GM19463 (cell line): ENCODE measurements around the gene AGFG2.

Source experiments
- ATAC-seq: cut with Tn5 transposase; IDR thresholded peaks from one replicate; pipeline ENCODE4 v1.9.1; 2021; ENCODE audit warnings: mild to moderate bottlenecking, moderate library complexity; ENCODE audit not compliant: unreplicated experiment

Gene AGFG2

GRCh38 chr7:100584683-100585510 lies 45.9 kb downstream of the AGFG2 start:
- no peak for ATAC-seq

- no peak for ATAC-seq
Observed at GRCh38 chr7:100585511-100586265, 46.7 kb downstream of the AGFG2 start, which contains the start of gene LRCH4. LRCH4 (minus strand) TSS chr7:100586129; CDS start chr7:100586100, 29 bp downstream.

- ATAC-seq: peak; percentile 87
Observed at GRCh38 chr7:100586266-100587025, 47.4 kb downstream of the AGFG2 start, which contains the start of gene FBXO24. FBXO24 (plus strand) TSS chr7:100586328; CDS start chr7:100586626, 298 bp downstream.

- no peak for ATAC-seq
Observed at GRCh38 chr7:100588438-100588837, 49.4 kb downstream of the AGFG2 start.

DNA sequence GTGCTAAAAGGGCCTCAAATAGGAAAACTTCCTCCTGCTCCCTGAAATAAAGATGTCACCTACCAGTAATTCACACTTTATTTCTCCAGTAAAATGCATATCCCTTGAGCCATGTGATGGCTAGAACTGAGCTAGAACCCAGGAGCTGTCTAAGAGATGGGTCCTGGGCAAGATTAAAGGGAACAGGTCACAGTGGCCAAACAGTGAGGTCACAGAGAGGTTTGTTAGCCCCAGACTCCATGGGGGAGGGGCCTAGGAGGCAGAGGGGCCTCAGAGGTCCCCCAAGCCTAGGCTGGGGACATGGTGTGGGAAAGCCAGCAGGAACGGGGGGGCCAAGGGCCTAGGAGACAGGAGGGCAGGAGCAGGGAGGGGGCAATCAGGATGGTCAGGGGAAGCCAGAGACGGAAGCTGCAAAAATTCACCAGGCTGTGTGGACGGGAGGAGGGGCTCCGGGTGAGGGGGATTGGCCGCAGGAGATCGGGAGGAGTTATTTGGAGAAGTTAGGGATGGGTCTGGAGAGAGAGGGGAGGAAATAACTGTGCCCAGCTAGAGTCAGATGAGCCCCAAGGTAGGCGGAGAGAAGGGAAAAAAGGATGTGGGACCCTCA lies 50.4 kb downstream of the AGFG2 start:
- ATAC-seq: no peak

DNA sequence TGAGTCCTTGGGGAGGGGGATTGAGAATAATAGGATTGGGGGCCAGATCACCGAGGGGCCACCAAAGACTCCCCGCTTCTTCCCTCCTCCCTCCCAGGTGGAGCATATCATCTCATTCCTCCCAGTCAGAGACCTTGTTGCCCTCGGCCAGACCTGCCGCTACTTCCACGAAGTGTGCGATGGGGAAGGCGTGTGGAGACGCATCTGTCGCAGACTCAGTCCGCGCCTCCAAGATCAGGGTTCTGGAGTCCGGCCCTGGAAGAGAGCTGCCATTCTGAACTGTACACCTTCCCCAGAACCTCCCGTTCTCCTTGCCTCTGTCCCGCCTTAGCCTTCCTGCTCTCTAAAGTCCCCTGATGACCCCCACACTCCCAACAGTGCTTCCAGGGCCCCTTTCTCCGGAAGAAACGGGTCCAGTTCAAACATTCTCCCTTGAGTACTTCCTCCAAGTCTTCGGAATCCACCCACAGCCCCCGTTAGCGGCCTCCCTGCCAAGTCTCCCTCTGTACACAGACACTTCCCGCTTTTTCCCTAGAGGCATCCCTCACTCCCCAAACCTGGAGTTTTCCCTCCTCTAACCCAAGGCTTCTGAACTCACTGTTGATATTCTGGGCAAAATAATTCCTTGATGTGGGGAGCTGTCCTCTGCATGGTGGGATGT lies 51.2 kb downstream of the AGFG2 start:
- ATAC-seq: no peak

DNA sequence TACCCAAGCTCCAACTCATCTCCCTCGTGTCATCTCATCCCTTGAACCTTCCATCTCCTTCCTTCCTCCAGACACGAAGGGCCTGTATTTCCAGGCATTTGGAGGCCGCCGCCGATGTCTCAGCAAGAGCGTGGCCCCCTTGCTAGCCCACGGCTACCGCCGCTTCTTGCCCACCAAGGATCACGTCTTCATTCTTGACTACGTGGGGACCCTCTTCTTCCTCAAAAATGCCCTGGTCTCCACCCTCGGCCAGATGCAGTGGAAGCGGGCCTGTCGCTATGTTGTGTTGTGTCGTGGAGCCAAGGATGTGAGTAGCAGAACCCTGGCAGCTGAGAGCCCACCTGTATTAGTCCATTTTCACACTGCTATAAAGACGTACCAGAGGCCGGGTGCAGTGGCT lies 52.6 kb downstream of the AGFG2 start:
- ATAC-seq: no peak

DNA sequence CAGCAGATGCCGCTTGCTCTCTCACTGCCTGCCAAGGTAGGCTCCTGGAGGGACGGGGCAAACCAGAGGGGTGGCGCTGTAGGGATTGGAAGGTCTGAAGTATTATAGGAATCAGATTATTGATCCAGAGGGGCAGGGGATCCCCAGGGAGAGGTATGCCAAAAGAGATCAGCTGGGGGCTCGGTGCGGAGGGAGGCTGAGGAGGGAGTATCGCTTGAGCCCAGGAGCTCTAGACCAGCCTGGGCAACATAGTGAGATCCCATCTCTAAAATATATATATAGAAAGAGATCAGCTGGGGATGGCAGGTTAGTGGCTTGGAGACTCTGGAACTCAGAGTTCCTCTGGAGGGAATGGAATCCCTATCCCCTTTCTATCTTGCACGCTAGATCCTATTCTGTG lies 56.2 kb downstream of the AGFG2 start:
- no peak for ATAC-seq

- ATAC-seq: no peak
Observed at GRCh38 chr7:100598425-100598824, 59.4 kb downstream of the AGFG2 start.

DNA sequence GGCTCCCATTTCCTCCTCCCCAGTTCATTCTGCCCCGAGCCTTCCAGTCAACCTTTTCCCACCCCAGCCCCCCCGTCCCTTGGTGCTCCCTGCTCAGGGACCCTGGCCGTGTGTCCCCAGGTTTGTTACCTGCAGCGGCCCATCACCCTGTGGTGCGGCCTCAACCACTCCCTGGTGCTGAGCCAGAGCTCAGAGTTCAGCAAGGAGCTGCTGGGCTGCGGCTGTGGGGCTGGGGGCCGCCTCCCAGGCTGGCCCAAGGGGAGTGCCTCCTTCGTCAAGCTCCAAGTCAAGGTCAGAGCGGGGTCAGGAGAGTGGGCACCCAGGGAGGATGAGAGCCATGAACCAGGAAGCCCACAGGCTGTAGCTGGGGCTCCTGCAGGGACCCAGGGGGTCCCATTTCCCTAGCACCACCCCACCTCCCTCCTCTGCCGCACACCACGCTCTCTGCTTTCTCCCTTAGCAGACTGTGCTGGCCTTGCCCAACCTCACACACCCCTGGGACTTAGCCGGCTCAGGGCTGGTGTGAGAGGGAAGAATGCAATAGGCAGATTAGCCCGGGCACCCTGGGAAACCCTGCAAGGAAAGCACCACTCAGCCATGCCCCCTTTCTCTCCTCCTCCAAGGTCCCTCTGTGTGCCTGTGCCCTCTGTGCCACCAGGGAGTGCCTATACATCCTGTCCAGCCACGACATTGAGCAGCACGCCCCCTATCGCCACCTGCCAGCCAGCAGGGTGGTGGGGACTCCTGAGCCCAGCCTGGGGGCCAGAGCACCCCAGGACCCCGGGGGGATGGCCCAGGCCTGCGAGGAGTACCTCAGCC lies 61.1 kb downstream of the AGFG2 start:
- no peak for ATAC-seq

DNA sequence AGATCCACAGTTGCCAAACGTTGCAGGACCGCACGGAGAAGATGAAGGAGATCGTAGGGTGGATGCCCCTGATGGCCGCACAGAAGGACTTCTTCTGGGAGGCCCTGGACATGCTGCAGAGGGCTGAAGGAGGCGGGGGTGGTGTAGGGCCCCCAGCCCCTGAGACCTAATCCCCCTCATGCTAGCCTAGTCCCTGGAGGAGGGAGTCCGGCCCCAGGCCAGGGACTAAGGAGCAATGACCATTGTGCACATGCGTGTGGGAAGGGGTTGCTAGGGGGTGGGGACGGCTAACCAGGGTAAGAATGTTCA lies 61.7 kb downstream of the AGFG2 start:
- ATAC-seq: no peak

- ATAC-seq: no peak
Observed at GRCh38 chr7:100602889-100603725, 64.1 kb downstream of the AGFG2 start.

DNA sequence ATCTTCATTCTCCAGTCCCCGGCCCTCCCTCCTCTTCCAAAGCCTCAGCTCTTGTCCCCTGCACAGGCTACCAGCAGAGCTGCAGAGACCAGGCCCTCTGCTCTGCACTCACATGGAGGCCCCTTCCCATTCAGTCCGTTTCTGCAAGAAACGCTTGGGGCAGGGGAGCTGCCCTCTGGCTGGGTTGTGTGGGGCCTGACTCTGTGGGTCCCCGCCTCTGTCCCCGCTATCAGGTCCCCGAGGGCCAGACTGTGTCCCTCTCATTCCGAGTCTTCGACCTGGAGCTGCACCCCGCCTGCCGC lies 64.7 kb downstream of the AGFG2 start:
- no peak for ATAC-seq

- ATAC-seq: peak; percentile 75
Observed at GRCh38 chr7:100604028-100604975, 65.3 kb downstream of the AGFG2 start.

DNA sequence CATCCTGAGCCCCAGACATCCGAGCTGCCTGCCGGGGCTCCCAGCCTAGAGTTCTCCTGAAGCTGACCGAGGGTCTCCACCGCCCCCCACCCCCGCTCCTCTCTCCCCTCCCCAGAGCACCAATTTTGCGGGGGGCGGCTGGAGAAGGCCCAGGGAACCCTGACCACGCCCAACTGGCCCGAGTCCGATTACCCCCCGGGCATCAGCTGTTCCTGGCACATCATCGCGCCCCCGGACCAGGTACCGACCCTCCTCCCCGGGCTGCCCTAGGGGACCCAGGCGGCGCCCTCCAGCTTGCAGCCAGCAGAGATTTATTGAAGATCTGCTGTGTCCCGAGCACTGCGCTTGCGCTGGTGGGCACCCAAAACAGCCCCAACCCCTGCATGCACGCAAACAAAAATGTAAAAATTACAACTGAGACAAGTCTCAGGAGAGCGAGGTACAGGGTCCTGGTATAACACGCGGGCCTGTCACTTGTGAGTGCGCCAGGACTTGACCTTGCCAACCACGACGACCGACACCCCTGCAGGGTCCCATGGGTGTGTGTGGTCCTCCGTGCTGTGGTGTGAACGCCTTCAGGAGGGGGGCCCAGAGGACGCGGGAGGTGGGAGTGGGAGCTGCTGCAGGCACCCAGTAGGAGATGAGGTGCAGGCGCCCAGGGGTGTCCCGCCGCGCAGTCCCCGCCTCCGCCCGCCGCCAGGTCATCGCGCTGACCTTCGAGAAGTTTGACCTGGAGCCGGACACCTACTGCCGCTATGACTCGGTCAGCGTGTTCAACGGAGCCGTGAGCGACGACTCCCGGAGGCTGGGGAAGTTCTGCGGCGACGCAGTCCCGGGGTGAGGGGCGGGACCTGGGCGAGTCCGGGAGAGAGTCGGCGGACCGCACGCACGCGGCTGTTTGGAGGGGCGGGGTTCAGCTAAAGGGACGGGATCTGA lies 66.2 kb downstream of the AGFG2 start:
- ATAC-seq: no peak

DNA sequence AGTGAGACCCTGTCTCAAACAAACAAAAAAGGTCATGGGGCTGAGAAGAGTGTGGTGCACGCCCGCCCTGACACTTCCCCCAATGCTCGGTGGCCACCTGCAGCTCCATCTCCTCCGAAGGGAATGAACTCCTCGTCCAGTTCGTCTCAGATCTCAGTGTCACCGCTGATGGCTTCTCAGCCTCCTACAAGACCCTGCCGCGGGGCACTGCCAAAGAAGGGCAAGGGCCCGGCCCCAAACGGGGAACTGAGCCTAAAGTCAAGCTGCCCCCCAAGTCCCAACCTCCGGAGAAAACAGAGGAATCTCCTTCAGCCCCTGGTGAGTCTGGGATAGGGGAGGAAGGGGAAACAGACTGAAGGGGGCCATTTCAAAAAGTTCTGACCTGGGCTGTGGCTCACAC lies 67.3 kb downstream of the AGFG2 start:
- no peak for ATAC-seq

- ATAC-seq: no peak
Observed at GRCh38 chr7:100607111-100607510, 68.1 kb downstream of the AGFG2 start.
